GM12891 (cell line): ENCODE results near the gene C1QTNF9.
"Not testable (repeated sequence)": the region's sequence is repeated elsewhere in the genome, so short reads cannot be mapped to it uniquely, and the experiment has no call there.

ENCODE experiments used
- DNase-seq: peaks from one replicate; pipeline ENCODE4 v3.0.0; 2011; ENCODE audit warnings: low spot score; ENCODE audit not compliant: insufficient read length
- FAIRE-seq: peaks from 2 replicates; lab custom pipeline; 2011; peaks lifted over from hg19 to GRCh38; lab: Jason Lieb, UNC
- PAX5 ChIP-seq: IDR thresholded peaks from 2 replicates; pipeline ENCODE4 v1.6.1; 2011; ENCODE audit warnings: low read length, moderate library complexity, mild to moderate bottlenecking; ENCODE audit not compliant: insufficient read depth, severe bottlenecking
- POLR2A ChIP-seq: IDR thresholded peaks from 2 replicates; pipeline ENCODE4 v1.6.1; 2011; ENCODE audit warnings: low read depth, low read length, control low read depth
- POLR2AphosphoS5 ChIP-seq: IDR thresholded peaks from 2 replicates; pipeline ENCODE4 v1.6.1; 2011; ENCODE audit warnings: low read depth, low read length, control low read depth
- POU2F2 ChIP-seq: IDR thresholded peaks from 2 replicates; pipeline ENCODE4 v1.6.1; 2011; ENCODE audit warnings: low read depth, mild to moderate bottlenecking, control low read depth, low read length, moderate library complexity
- SPI1 ChIP-seq: IDR thresholded peaks from 2 replicates; pipeline ENCODE4 v1.6.1; 2011; ENCODE audit warnings: low read depth, low read length, control low read depth
- TAF1 ChIP-seq: IDR thresholded peaks from 2 replicates; pipeline ENCODE4 v1.6.1; 2011; ENCODE audit warnings: low read depth, low read length, control low read depth

The C1QTNF9 gene

DNA sequence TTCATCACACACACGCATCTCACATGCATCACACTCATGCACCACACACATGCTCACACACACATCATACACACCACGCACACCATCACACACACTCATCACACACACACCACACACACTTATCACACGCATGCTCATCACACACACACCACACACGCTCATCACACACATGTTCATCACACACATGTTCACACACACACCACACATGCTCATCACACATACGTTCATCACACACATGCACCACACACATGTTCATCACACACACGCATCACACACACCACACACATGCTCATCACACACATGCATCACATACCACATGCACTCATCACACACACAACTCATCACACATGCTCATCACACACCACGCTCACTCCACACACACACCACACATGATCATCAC, 46.9 kb downstream of the C1QTNF9 start:
- FAIRE-seq (no peak), DNase-seq (no peak)
- TF ChIP-seq POLR2A (no peak), POU2F2 (no peak), POLR2AphosphoS5 (no peak)

- FAIRE-seq = no peak
- DNase-seq = no peak
- TF ChIP-seq TAF1 (no peak), POLR2AphosphoS5 (no peak), POU2F2 (no peak), PAX5 (no peak), SPI1 (no peak), POLR2A (no peak)
These were observed 47.5 kb downstream of the C1QTNF9 start for GRCh38 chr13:24356837-24357236.

GRCh38 chr13:24357756-24358155, 48.4 kb downstream of the C1QTNF9 start:
- FAIRE-seq = no peak
- no peak for DNase-seq
- no peak for TF ChIP-seq SPI1
- no peak for TF ChIP-seq POU2F2
- no peak for TF ChIP-seq PAX5
- no peak for TF ChIP-seq TAF1
- TF ChIP-seq POLR2AphosphoS5 = no peak

- not testable (repeated sequence) for FAIRE-seq, DNase-seq
These were observed 49.5 kb downstream of the C1QTNF9 start for GRCh38 chr13:24358836-24359235.

GRCh38 chr13:24359252-24359651, 49.9 kb downstream of the C1QTNF9 start:
- FAIRE-seq, DNase-seq: not testable (repeated sequence)

- TF ChIP-seq PAX5 = no peak
- FAIRE-seq = no peak
- DNase-seq = no peak
These were observed 50.7 kb downstream of the C1QTNF9 start for GRCh38 chr13:24360106-24360505.

GRCh38 chr13:24361113-24361512, 51.7 kb downstream of the C1QTNF9 start:
- FAIRE-seq (no peak), DNase-seq (no peak)
- TF ChIP-seq POU2F2 (no peak), POLR2AphosphoS5 (no peak), POLR2A (no peak), SPI1 (no peak), PAX5 (no peak), TAF1 (no peak)

GRCh38 chr13:24361852-24362366, 52.5 kb downstream of the C1QTNF9 start:
- FAIRE-seq (no peak), DNase-seq (no peak)
- TF ChIP-seq POLR2A = no peak
- no peak for TF ChIP-seq SPI1
- no peak for TF ChIP-seq PAX5
- no peak for TF ChIP-seq TAF1
- TF ChIP-seq POU2F2 = no peak
- no peak for TF ChIP-seq POLR2AphosphoS5

GRCh38 chr13:24362435-24362952, 53.1 kb downstream of the C1QTNF9 start:
- DNase-seq (no peak), FAIRE-seq (no peak)
- TF ChIP-seq POLR2AphosphoS5 (no peak), POU2F2 (no peak), POLR2A (no peak), TAF1 (no peak), PAX5 (no peak), SPI1 (no peak)

DNA sequence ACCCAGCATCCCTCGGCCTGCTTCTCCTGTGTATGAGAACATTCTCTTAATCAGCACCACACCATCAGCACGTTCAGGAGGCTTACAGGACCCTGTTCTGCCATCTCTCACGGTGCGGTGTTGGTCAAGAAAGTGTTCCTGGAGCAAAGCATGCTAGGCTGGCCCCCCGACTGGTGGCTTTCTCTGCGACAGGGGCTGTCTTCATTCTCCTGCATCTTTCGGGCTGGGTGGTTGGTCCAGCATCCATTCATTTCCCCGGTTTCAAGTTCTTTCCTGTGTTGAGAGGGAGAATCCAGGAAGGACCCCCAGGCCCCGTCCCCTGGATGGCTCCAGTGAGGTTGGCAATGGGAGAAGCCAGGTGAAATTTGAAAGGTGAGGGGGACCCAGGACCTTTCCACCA, 55.8 kb downstream of the C1QTNF9 start:
- TF ChIP-seq POU2F2 (no peak), PAX5 (no peak), TAF1 (no peak), SPI1 (no peak), POLR2A (no peak), POLR2AphosphoS5 (no peak)
- DNase-seq = no peak
- FAIRE-seq = no peak

GRCh38 chr13:24366315-24366714, 56.9 kb downstream of the C1QTNF9 start:
- FAIRE-seq, DNase-seq: not testable (repeated sequence)

- not testable (repeated sequence) for FAIRE-seq, DNase-seq
These were observed 61.9 kb downstream of the C1QTNF9 start for GRCh38 chr13:24371273-24371672.
